ENCODE data around the gene LRRN2.
A peak's percentile ranks its signal among the peaks of the same experiment; 100 is the strongest.

LRRN2 gene

DNA sequence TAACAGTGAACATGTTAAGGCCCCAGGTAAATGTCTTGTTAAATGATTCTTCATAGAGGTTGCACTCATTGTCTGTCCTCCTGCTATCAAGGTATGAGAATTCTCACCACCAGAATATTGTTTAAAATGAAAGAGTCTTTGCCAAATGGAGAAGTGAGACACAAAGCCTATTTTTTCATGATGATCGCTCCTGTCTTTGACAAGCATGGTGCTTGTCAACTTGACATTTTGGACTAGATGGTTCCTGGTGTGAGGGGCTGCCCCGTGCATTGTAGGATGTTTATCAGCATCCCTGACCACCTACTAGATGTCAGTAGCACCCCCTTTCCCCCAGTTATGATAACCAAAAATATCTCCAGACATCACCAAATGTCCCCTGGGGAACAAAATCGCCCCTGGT is 103.8 kb downstream of the LRRN2 start:
- H2AFZ ChIP-seq (ENCODE audit: low read depth): no peak overlapping the region
- no peak overlapping the region for H3K27ac ChIP-seq
- no peak overlapping the region for H3K4me3 ChIP-seq (IDR thresholded peaks at IDR 0.05; ENCODE audit: insufficient read depth, low read depth, low read length)
- TF ChIP-seq, protein P1, sequence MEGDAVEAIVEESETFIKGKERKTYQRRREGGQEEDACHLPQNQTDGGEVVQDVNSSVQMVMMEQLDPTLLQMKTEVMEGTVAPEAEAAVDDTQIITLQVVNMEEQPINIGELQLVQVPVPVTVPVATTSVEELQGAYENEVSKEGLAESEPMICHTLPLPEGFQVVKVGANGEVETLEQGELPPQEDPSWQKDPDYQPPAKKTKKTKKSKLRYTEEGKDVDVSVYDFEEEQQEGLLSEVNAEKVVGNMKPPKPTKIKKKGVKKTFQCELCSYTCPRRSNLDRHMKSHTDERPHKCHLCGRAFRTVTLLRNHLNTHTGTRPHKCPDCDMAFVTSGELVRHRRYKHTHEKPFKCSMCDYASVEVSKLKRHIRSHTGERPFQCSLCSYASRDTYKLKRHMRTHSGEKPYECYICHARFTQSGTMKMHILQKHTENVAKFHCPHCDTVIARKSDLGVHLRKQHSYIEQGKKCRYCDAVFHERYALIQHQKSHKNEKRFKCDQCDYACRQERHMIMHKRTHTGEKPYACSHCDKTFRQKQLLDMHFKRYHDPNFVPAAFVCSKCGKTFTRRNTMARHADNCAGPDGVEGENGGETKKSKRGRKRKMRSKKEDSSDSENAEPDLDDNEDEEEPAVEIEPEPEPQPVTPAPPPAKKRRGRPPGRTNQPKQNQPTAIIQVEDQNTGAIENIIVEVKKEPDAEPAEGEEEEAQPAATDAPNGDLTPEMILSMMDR (conservative IDR thresholded peaks at IDR 0.05; ENCODE audit: low read depth, low read length): no peak
- H3K36me3 ChIP-seq (ENCODE audit: insufficient read depth): no peaks in the 10 kb centered on the region
- H3K9ac ChIP-seq: no peak overlapping the region
- no peak overlapping the region for H3K4me2 ChIP-seq
- no peaks in the 10 kb centered on the region for H3K27me3 ChIP-seq (ENCODE audit: insufficient read depth, low read depth)
- peaks cover 23% of the 10 kb centered on the region for H3K4me1 ChIP-seq (ENCODE audit: low read depth, poor library complexity, severe bottlenecking)
- H4K20me1 ChIP-seq (ENCODE audit: insufficient read depth): no peaks in the 10 kb centered on the region
- no peaks in the 10 kb centered on the region for H3K79me2 ChIP-seq (ENCODE audit: insufficient read depth, low read depth)

DNA sequence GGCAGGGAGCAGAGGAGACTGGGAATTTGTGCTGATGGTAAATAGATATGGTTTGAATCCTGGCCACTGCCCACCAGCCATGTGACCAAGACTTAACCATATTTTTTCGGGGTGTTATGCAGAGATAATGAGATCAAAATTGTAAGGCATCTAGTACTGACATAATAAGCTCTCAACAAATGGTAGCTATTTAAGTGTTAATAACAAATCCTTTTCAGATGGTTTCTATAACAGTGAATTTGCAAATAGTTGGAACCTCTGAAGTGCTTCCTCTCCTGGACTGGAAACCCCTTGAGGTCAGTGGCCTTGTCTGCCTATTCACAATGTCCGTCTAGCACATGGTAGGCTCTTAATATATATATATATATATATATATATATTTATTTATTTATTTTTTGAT is 104.7 kb downstream of the LRRN2 start:
- H3K4me1 ChIP-seq (ENCODE audit: low read depth, poor library complexity, severe bottlenecking): peaks cover 23% of the 10 kb centered on the region
- no peak overlapping the region for H2AFZ ChIP-seq (ENCODE audit: low read depth)
- no peak overlapping the region for H3K9ac ChIP-seq
- H3K4me3 ChIP-seq (IDR thresholded peaks at IDR 0.05; ENCODE audit: insufficient read depth, low read depth, low read length): no peak overlapping the region
- no peak overlapping the region for H3K27ac ChIP-seq
- no peaks in the 10 kb centered on the region for H4K20me1 ChIP-seq (ENCODE audit: insufficient read depth)
- TF ChIP-seq, protein P1 (conservative IDR thresholded peaks at IDR 0.05; ENCODE audit: low read depth, low read length): no peak
- H3K79me2 ChIP-seq (ENCODE audit: insufficient read depth, low read depth): no peaks in the 10 kb centered on the region
- no peak overlapping the region for H3K4me2 ChIP-seq
- no peaks in the 10 kb centered on the region for H3K27me3 ChIP-seq (ENCODE audit: insufficient read depth, low read depth)
- H3K36me3 ChIP-seq (ENCODE audit: insufficient read depth): no peaks in the 10 kb centered on the region

DNA sequence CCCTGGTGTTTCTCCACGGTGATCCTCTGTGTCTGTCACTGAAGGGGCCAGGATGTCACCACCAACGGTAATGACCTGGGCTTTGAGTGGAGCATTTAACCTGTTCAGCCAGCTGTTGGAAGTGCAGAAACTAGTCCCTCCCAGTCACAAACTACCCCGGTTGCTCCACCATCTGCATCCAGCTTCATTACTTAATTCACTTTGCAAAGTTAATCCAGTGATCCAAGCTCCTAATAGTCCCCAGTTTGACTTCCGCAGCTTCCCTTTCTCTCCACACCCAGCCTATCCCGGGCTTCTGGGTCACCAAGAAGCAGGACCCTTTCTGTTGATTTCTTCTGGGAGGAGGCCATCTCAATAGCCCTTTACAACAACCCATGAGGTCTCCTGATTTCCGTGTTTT is 105.9 kb downstream of the LRRN2 start:
- Histone ChIP-seq H3K27me3 (ENCODE audit: insufficient read depth, low read depth) (no peaks in the 10 kb centered on the region), H3K27ac (no peak overlapping the region; the same call in 1 of the 2 replicates), H2AFZ (ENCODE audit: low read depth) (peak overlapping the region; percentile 65), H3K79me2 (ENCODE audit: insufficient read depth, low read depth) (no peaks in the 10 kb centered on the region), H3K9ac (peak overlapping the region; percentile 30; the same call in 1 of the 2 replicates), H3K4me2 (peak overlapping the region; percentile 77), H3K36me3 (ENCODE audit: insufficient read depth) (no peaks in the 10 kb centered on the region), H3K4me1 (ENCODE audit: low read depth, poor library complexity, severe bottlenecking) (peaks cover 23% of the 10 kb centered on the region), H4K20me1 (ENCODE audit: insufficient read depth) (no peaks in the 10 kb centered on the region), H3K4me3 (IDR thresholded peaks at IDR 0.05; ENCODE audit: insufficient read depth, low read depth, low read length) (peak overlapping the region; percentile 88)
- TF ChIP-seq, protein P1 (conservative IDR thresholded peaks at IDR 0.05; ENCODE audit: low read depth, low read length): no peak

DNA sequence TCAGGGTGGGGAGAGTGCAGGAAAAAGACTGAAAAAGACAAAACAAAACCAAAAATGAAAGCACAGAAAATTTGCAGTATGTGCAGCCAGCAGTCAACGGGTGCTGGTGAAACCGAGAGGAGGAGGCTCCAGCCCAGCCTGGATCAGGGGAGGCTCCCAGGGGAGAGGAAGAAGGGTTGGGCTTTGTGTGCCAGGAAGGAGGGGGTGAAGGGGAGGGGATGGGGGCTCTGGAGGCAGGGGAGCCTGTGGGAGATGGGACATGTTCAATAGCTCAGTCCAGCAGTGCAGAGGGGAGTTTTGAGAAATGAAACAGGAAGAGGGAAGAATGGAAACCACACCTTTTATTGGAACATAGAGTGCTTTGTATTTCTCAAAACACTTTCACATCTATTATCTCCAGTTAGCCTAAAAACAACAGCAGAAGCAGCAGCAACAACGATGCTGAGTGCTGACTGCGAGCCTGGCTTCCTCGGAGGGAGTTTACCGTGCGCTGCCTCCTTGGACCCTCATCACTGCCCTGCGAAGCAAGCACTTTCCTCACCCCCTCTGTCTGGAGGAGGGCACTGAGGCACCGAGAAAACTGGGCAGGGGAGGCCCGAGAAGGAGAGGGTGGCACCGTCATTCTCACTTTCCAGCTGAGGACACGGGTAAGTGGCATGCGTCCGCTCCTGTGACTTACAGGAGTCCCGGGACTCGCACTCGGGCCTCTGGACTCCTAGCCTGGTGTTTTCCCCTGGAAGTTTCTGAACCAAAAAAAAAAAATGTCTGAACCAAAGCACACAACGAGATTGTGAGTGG is 106.5 kb downstream of the LRRN2 start:
- H3K9ac ChIP-seq: peak overlapping the region; percentile 30; the same call in 1 of the 2 replicates
- peak overlapping the region; percentile 77 for H3K4me2 ChIP-seq
- no peaks in the 10 kb centered on the region for H3K27me3 ChIP-seq (ENCODE audit: insufficient read depth, low read depth)
- no peaks in the 10 kb centered on the region for H3K79me2 ChIP-seq (ENCODE audit: insufficient read depth, low read depth)
- H4K20me1 ChIP-seq (ENCODE audit: insufficient read depth): no peaks in the 10 kb centered on the region
- H3K27ac ChIP-seq: peak overlapping the region; percentile 6; the same call in 1 of the 2 replicates
- H3K4me3 ChIP-seq (IDR thresholded peaks at IDR 0.05; ENCODE audit: insufficient read depth, low read depth, low read length): peak overlapping the region; percentile 92
- no peaks in the 10 kb centered on the region for H3K36me3 ChIP-seq (ENCODE audit: insufficient read depth)
- peaks cover 23% of the 10 kb centered on the region for H3K4me1 ChIP-seq (ENCODE audit: low read depth, poor library complexity, severe bottlenecking)
- H2AFZ ChIP-seq (ENCODE audit: low read depth): peak overlapping the region; percentile 65
- TF ChIP-seq, protein P1 (conservative IDR thresholded peaks at IDR 0.05; ENCODE audit: low read depth, low read length): no peak
